Activated naive CD4-positive, alpha-beta T cell treated with anti-CD3 and anti-CD28 coated beads, Interleukin-2, amount 50 U/mL, for 72 hours (primary cell): ENCODE data around the gene PDE9A. TPM values are rescaled to one million over a fixed set of nuclear protein-coding genes. Genes with fewer than 3 reads are reported as not detected.
"Not testable (repeated sequence)": the region's sequence is repeated elsewhere in the genome, so short reads cannot be mapped to it uniquely, and the experiment has no call there.

Experiments
- ATAC-seq, 2 donors: fragments of 150-1000 bp; cut with Tn5 transposase; 2 replicates each; pipeline ENCODE4 v1.10.0; 2021; ENCODE audit warnings: mild to moderate bottlenecking in 2 of 2, moderate library complexity in 2 of 2
- DNase-seq, 2 donors: peaks; one replicate each; pipeline ENCODE4 v3.0.0; 2021 to 2022; ENCODE audit warnings: low spot score in 2 of 2
- H3K27ac Mint-ChIP-seq, 2 donors: one replicate each; pipeline ENCODE4 v1.8.0; 2022; ENCODE audit warnings: mild to moderate bottlenecking in 2 of 2, mixed read lengths in 2 of 2
- H3K36me3 Mint-ChIP-seq, 2 donors: one replicate each; pipeline ENCODE4 v1.8.0; 2022; ENCODE audit warnings: mixed read lengths in 2 of 2
- H3K9me3 Mint-ChIP-seq, 2 donors: one replicate each; pipeline ENCODE4 v1.8.0; 2022; ENCODE audit warnings: mixed read lengths in 2 of 2
- total RNA-seq, 2 donors: library from RNA; stranded (reverse); gene quantifications; one replicate each; pipeline ENCODE4 v1.2.3, GENCODE V29; 2022

PDE9A gene
- 1 to 10 TPM; 4.2 to 7.9 TPM for total RNA-seq

DNA sequence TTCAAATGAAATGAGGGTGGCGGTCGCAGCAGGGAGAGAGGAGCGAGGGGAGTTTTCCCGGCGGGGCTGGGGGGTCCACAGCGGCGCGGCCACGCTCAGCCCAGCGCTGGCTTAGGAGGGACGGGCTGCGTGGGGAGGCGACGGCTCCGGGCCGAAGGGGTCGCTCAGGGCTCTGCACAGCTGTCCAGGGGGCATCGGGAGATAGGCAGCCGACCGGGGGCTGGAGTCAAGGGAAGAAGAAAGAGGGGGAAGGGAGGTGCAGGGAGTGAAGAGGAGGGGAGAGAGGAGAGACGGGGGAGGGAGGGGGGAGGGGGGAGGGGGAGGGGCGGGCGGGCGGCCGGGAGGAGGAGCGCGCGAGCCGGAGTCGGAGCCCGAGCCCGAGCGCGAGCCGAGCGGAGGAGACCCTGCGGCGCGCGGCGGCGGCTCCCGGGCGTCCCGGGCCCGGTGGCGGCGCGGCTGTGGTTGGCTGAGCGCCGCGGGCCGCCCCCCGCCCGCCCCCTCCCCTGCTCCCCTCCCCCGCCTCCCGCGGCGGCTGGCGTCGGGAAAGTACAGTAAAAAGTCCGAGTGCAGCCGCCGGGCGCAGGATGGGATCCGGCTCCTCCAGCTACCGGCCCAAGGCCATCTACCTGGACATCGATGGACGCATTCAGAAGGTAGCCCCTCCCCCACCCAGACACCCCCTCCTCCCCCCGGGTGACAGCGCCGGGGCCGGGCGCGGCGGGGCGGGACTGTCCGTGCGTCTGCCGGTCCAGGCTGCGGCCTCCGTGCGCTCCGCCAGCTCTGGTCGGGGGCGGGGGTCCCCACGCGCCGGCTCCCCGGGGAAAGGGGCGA is at the start of gene PDE9A:
Gene PDE9A, plus strand, starts transcription at position 391 of the 831 bp plus-strand sequence. Its CDS starts 194 bp downstream, at position 585.
- H3K36me3 Mint-ChIP-seq: no peaks in the 10 kb centered on the region
- H3K27ac Mint-ChIP-seq: no peak within 1 kb of the TSS
- ATAC-seq (peak; percentile 59 to 62), DNase-seq (no peak)
- no peaks in the 10 kb centered on the region for H3K9me3 Mint-ChIP-seq

DNA sequence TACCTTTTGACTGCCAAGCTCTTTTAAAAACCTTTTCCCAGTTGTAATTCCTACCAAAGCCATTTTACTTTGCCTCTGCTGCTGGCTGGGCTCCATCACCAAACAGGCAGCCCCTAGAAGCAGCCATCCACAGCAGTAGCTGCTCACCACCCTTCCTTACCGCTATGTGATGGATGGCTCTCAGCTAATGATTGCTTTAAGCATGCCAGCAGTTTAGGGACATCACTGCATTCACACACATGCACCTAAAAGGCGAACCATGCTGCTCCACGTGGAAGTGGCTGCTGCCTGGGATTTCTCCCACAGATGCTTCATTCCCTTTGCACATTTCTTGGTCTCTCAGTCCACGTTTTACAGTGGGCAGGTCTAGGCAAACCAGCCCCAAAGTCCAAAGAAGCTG is 46.3 kb upstream of the PDE9A start:
- H3K36me3 Mint-ChIP-seq: peaks cover 9 to 14% of the 10 kb centered on the region in 2 donors
- ATAC-seq (no peak), DNase-seq (no peak)
- no peak overlapping the region for H3K27ac Mint-ChIP-seq
- peaks cover 19 to 28% of the 10 kb centered on the region in 2 donors for H3K9me3 Mint-ChIP-seq

DNA sequence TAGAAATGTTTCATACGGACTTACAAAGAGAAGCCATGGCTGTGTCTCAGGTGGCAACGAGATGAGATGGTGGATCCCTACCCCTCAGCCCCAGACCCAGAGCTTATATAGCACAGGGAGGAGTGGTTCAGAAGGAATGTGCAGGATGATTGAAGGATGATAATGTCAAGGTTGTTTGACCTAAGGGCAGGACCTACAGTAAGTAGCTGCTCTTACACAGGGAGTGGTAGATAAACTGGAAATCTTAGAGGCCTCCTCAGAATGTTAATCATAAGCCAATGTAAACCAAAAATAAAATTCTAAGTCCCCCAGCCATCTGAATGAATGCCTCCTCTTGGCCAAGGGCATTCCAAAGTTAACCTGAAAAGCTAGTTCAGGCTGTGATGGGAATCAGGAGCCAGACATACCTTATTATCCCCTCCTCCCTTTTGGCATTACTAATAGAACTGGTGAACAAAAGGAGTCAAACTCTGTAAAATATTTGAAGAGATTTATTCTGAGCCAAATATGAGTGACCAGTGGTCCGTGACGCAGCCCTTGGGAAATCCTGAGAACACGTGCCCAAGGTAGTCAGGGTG is 45.8 kb upstream of the PDE9A start:
- no peak for ATAC-seq
- DNase-seq: no peak
- peaks cover 19 to 29% of the 10 kb centered on the region in 2 donors for H3K9me3 Mint-ChIP-seq

DNA sequence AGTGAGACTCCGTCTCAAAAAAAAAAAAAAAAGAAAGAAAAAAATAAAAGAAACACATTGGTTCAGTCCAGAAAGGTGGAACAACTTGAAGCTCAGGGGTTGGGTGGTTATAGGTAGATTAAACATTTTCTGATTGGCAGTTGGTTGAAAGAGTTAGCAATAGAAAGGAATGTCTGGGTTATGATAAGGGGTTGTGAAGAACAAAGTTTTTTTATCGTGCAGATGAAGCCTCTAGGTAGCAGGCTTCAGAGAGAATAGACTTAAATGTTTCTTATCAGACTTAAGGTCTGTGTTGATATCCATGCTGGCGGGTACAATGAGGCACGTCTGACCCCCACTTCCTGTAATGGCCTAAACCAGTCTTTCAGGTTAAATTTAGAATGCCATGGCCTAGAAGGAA is 45.0 kb upstream of the PDE9A start:
- no peak for ATAC-seq
- no peak overlapping the region for H3K27ac Mint-ChIP-seq
- no peak for DNase-seq
- H3K36me3 Mint-ChIP-seq: peaks cover 17 to 20% of the 10 kb centered on the region in 2 donors
- H3K9me3 Mint-ChIP-seq: peaks cover 19 to 35% of the 10 kb centered on the region in 2 donors

More for the DNA sequence above, 45.8 kb upstream of the PDE9A start:
- Mint-ChIP-seq H3K36me3 (peaks cover 14 to 15% of the 10 kb centered on the region in 2 donors), H3K27ac (no peak overlapping the region)

DNA sequence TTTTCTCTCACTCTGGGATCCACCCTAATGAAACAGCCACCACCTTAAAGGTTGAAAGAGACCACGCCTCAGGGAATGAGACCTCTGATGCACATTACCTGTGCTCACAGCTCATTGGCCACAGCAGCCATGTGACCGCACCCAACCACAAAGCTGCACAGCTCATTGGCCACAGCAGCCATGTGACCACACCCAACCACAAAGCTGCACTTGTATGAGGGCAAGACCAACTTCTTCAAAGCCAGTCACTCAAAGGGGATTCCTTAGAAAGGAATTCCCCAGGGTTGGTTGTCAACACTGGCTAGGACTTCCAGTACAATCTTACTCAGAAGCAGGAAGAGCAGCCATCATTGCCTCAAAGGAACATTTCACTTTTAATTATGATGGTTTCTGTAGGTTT is 43.6 kb upstream of the PDE9A start:
- peak in 1 of 2 donors; percentile 88 for DNase-seq
- ATAC-seq: peak; percentile 42 to 92
- Mint-ChIP-seq H3K9me3 (peaks cover 19 to 29% of the 10 kb centered on the region in 2 donors), H3K27ac (peak overlapping the region in 1 of 2 donors; percentile 21), H3K36me3 (peaks cover 9 to 12% of the 10 kb centered on the region in 2 donors)

DNA sequence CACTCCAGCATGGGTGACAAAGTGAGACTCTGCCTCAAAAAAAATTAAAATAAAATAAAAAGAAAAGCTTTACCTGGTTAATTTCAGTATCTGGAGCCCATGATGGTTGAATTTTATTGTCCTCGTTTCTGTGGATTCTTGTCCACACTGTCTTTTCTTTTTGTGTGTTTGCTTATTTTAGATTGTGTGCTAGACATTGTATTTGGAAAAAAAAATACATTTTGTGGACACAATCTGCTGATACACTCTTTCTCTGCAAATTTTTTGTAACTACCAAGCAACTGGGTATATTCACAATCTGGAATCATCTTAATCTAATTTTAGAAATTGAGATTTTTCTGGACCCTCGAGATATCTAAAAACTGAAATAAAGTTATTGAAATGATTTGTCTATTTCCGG is 41.6 kb upstream of the PDE9A start:
- H3K9me3 Mint-ChIP-seq: peaks cover 14 to 16% of the 10 kb centered on the region in 2 donors
- no peak overlapping the region for H3K27ac Mint-ChIP-seq
- H3K36me3 Mint-ChIP-seq: peaks cover 6 to 9% of the 10 kb centered on the region in 2 donors
- DNase-seq (no peak), ATAC-seq (no peak)

DNA sequence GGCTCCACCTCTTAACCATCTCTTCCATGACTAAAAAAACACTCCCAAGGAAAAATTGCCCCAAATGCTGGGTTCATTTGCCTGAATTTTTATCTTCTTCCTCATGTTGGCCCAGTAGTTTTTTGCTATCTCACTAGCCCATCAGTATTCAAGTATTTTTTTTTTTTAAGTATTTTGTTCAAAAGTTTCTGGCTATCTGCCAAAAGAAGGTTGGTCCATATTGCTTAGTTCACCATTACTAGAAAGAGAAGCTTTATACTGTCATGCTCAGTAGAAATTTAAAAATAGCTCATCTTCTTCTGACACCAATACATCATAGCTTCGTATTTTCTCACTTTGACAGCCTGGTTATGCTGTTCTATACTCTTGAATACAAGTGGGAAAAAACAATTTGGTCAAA is 41.0 kb upstream of the PDE9A start:
- H3K27ac Mint-ChIP-seq: no peak overlapping the region
- ATAC-seq: no peak
- peaks cover 6 to 9% of the 10 kb centered on the region in 2 donors for H3K36me3 Mint-ChIP-seq
- peaks cover 14 to 16% of the 10 kb centered on the region in 2 donors for H3K9me3 Mint-ChIP-seq
- no peak for DNase-seq

DNA sequence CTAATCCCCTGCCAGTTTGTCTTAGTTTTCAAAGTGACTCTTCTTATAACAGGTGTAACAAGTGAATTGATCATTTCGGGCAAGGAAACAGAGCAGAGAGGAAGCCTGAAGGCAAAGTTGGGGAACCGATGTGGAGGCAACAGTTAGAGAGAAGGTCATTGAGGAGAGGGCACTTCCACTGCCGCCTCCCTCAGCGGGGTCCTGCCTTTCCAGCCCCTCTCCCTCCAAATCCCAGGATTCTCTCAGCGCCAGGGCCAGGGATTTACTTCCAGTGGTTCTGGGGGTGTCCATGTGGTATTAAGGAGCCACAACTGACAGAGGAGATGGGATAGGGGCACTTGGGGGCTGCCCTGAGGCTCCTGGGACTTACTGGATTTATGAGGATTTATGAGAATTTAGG is 39.7 kb upstream of the PDE9A start:
- H3K36me3 Mint-ChIP-seq: peaks cover 6 to 9% of the 10 kb centered on the region in 2 donors
- H3K9me3 Mint-ChIP-seq: peaks cover 14 to 16% of the 10 kb centered on the region in 2 donors
- no peak for DNase-seq
- no peak overlapping the region for H3K27ac Mint-ChIP-seq
- no peak for ATAC-seq

DNA sequence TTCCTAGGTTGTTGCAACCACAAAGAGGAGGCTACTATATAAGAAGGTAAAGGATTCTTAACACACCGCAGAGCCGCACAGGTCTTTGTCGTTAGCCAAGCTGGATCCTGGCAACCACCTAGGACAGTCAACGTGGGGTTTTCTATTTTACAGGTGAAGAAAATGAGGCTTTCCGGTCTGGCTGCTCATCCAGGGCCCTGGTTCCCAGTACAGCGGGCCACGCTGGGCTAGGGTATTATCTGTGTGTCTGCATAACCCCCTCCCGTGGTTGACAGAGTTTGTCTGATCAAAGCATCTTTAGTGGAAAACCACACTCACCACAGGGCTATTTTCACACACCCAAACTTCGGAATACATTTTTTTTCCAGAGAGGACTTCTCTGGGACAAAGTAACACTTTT is 39.0 kb upstream of the PDE9A start:
- H3K36me3 Mint-ChIP-seq: peaks cover 6 to 9% of the 10 kb centered on the region in 2 donors
- peaks cover 9 to 11% of the 10 kb centered on the region in 2 donors for H3K9me3 Mint-ChIP-seq
- DNase-seq: peak; percentile 58 to 76
- no peak overlapping the region for H3K27ac Mint-ChIP-seq
- ATAC-seq: peak; percentile 65 to 79

DNA sequence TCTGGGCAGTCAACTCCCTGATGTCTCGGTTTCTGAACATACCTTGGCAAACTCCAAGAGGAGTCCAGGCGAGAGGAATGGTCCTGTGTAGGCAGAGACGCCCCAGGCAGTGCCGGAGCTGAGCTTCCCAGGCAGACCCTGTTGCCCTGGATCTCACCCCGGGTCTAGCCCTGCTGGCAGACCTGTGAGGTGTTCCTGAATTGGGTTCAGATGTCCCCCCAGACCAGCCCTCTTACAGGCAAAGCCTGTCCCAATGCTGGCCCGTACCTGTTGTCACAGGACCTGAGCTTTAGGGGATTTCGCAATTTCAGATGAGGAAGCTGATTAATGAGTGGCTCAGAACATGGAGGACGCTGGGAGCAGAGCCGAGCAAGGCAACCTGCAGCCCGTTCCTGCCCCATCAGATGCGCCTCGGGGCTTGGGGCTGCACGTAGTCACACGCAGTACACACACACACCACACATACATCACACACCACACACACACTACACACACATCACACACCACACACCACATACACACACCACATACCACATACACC is 38.5 kb upstream of the PDE9A start:
- H3K36me3 Mint-ChIP-seq: peaks cover 6 to 9% of the 10 kb centered on the region in 2 donors
- H3K27ac Mint-ChIP-seq: no peak overlapping the region
- ATAC-seq: peak; percentile 75 to 83
- peak; percentile 57 to 72 for DNase-seq
- H3K9me3 Mint-ChIP-seq: peaks cover 4 to 10% of the 10 kb centered on the region in 2 donors

DNA sequence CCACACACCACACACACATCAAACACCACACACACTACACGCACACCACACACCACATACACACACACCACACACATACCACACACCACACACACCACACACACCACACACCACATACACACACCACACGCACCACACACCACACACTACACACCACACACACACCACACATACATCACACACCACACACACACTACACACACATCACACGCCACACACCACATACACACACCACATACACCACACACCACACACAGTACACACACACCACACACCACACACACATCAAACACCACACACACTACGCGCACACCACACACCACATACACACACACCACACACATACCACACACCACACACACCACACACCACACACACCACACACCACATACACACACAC is 38.0 kb upstream of the PDE9A start:
- DNase-seq, H3K27ac Mint-ChIP-seq, H3K9me3 Mint-ChIP-seq, ATAC-seq, H3K36me3 Mint-ChIP-seq: not testable (repeated sequence)

DNA sequence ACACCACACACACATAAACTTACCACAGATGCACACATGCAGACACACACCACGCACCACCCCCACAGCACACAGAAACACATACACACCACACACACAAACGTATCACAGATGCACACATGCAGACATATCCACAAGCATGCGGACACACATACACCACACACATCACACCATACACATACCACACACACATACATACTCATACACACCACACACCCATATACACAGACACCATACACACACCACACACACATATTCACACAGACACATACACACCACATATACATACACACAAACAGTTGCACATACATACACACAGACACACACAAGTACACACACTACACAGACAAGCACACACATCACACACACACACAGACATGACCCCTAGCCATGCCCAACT is 37.5 kb upstream of the PDE9A start:
- DNase-seq (no peak), ATAC-seq (no peak)
- H3K36me3 Mint-ChIP-seq: peaks cover 6 to 9% of the 10 kb centered on the region in 2 donors
- no peak overlapping the region for H3K27ac Mint-ChIP-seq
- peaks cover 0 to 10% of the 10 kb centered on the region in 2 donors for H3K9me3 Mint-ChIP-seq

DNA sequence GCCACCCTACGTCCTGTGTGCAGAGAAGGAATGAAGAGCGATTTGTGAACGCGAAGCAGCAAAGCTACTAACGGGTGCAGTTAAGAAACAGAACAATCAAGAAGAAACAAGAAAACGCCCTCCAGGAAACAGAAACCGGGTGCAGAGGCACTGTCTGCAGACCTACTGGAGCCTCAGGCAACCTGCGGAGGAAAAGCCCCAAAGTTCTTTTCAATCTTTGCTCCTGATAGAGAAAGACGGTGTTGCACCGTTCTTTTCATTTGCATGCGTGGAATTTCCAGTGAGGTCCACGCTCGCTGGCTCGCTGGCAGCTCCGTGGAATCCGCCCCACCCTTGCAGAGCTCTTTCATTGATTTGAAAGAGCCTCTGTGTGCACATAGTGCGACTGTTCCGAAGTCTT is 37.0 kb upstream of the PDE9A start:
- ATAC-seq (no peak), DNase-seq (peak in 1 of 2 donors; percentile 13)
- Mint-ChIP-seq H3K27ac (no peak overlapping the region), H3K9me3 (peaks cover 0 to 10% of the 10 kb centered on the region in 2 donors), H3K36me3 (peaks cover 6 to 9% of the 10 kb centered on the region in 2 donors)

DNA sequence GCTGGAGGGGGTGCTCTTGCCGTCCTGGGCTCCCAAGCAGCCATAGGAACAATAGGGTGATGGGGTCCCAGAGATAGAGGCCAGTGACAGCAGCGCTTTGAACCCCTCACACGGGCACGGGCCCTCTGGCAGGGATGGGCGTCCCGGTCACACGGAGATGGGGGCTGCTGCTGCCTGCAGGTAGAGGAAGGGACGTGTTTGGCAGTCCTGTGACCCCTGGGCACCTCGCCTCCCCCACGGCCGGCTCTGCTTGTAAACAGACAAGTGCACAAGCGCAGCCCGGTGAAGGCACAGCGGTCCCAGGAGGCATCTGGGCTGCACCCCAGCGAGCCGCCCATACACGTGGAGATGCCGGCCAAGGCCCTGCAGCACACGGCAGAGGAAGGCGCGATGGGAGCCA is 36.5 kb upstream of the PDE9A start:
- Mint-ChIP-seq H3K36me3 (peaks cover 6 to 9% of the 10 kb centered on the region in 2 donors), H3K9me3 (peaks cover 0 to 10% of the 10 kb centered on the region in 2 donors), H3K27ac (no peak overlapping the region)
- no peak for ATAC-seq
- DNase-seq: no peak

DNA sequence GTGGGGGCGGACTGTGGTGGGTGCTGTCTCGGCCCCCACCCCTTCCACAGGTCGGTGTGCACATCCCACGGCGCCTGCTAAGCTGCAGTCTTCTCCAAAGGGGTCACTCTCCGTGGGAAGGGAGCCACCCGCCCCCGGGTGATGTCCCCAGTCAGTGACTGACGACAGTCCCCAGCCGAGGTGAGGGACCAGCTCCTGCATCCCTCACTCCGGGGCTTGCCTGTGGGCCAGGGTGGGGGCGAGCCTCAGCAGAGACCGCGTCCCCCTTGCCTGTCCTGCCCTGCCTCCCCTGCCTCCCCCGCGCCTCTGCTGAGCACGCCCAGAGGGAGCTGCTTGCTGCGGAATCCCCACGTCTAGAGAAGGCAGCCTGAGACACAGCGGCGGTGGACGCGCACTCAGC is 35.9 kb upstream of the PDE9A start:
- ATAC-seq (no peak), DNase-seq (no peak)
- H3K27ac Mint-ChIP-seq: no peak overlapping the region
- H3K9me3 Mint-ChIP-seq: peaks cover 0 to 10% of the 10 kb centered on the region in 2 donors
- peaks cover 4 to 6% of the 10 kb centered on the region in 2 donors for H3K36me3 Mint-ChIP-seq

DNA sequence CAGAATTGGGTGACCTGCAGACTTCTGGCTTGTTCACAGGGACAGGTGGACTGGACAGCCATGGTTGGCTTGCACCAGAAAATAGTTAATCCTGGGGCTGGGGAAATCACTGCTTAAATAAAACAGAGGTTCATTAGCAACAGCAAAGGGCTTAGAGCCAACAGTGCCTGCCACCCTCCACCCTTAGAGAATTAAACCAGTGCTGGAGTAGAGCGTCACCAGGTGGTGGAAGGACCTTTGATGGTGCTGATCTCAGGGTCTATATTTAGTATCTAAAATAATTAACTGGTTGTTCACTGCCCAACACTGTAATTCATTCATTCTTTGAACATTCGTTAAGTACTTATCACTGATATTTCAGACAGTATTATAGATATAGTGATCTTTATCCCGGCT is 34.7 kb upstream of the PDE9A start:
- H3K9me3 Mint-ChIP-seq: peaks cover 0 to under 1% of the 10 kb centered on the region in 2 donors
- H3K36me3 Mint-ChIP-seq: no peaks in the 10 kb centered on the region
- no peak for DNase-seq

DNA sequence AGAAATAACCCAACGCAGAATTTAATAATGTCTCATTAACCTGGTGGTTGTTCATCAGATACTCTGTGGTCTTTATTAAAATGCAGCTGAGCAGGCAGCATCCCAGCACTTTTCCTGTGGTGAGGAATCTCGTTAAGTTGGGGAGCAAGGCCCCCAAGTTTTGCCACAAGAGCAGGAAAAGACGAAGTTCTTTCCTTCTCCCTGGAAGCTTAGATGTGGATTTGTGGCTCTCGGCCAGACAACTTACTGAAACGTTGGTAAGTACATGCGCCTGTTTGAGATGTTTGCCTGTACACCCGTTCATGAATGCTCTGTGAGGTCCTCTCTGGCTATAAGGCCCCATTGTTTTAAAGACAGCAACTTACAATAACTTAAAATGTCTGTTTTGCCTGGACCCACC is 34.3 kb upstream of the PDE9A start:
- Mint-ChIP-seq H3K36me3 (no peaks in the 10 kb centered on the region), H3K9me3 (no peaks in the 10 kb centered on the region), H3K27ac (no peak overlapping the region)
- DNase-seq (no peak), ATAC-seq (no peak)

More for the DNA sequence above, 34.7 kb upstream of the PDE9A start:
- no peak for ATAC-seq
- no peak overlapping the region for H3K27ac Mint-ChIP-seq
